Measurements from ENCODE around the gene GLUL. TPM values are rescaled to one million over a fixed set of nuclear protein-coding genes. Genes with fewer than 3 reads are reported as not detected.

GLUL gene
- total RNA-seq = 10 to 100 TPM; 71.5 to 73.1 TPM

DNA sequence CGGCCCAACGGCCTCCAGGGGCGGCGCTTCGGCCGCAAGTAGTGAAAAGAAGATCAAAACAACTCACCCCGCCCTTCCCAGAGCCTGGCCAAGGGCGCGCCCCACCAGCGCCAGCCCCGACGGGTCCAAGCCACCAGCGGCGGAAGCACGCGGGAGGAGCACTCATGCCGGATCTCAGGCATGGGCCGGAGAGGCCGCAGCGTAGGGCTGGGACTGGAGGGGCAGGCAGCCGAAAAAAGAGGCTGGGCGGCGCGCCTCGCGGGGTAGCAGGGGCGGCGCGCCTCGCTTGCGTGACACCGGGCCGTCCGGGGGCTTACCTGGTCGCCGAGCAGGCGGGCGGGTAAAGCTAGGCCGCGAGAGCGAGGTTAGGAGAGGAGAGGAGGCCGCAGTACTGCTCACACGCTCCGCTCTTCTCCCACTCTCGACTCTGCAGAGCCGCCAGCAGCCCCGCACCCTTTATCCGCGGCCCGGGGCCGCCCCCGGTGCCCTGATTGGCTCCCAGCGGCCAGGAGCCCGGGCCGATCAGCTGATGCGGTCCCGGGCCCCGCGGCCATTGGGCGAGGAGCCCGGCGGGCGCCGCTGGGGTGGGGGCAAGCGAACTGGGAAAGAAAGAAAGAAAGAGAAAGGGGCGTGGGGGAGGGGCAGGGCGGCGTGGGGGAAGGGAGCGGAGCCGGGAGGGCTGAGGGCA is at the start of gene GLUL:
GLUL (minus strand) TSS at position 429 of the 688 bp plus-strand sequence. CDS start 3,053 bp downstream, outside the sequence.
- H3K27ac Mint-ChIP-seq = peak within 1 kb of the TSS; percentile 72
- CTCF ChIA-PET = interaction anchor here (1.2 to 1.4 kb wide), 3 partner anchors 248 to 311 kb away, joined by 5 to 6 read pairs (median 6); no protein-coding TSS in a partner anchor
- H3K36me3 Mint-ChIP-seq (ENCODE audit: low read depth) = peaks cover 18% of the 10 kb centered on the region
- intact Hi-C loops (cut with micrococcal nuclease) = loop anchor here (1.0 to 2.0 kb wide), 5 partner anchors 90 to 447 kb away; partner anchors contain the start of genes DHX9 and NPL
- DNase-seq = peak; percentile 76
- H3K4me1 Mint-ChIP-seq (ENCODE audit: low read depth) = peaks cover 18% of the 10 kb centered on the region
- peak within 1 kb of the TSS; percentile 87 for H3K4me3 Mint-ChIP-seq
- no peaks in the 10 kb centered on the region for H3K27me3 Mint-ChIP-seq (ENCODE audit: low read depth)
- no peaks in the 10 kb centered on the region for H3K9me3 Mint-ChIP-seq

DNA sequence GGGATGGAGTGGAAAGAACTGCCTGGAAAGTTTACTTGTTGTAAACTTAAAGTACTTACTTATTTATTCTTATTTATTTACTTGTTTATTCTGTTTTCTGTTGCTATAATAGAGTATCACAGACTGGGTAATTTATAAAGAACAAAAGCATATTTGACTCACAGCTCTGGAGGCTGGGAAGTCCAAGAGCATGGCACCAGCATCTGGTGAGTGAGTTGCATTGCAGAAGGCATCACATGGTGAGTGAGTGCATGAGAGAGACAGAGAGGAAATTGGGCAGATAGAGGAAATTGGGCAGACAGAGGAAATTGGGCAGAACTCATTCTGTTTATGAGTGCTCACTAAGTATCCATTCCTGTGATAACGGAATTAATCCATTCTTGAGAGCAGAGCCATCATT is 46.7 kb upstream of the GLUL start:
- intact Hi-C loops (cut with micrococcal nuclease) = no loop called here
- Mint-ChIP-seq H3K4me1 (ENCODE audit: low read depth) (no peaks in the 10 kb centered on the region), H3K4me3 (no peak overlapping the region), H3K27ac (no peak overlapping the region), H3K9me3 (peaks cover 5% of the 10 kb centered on the region), H3K36me3 (ENCODE audit: low read depth) (peaks cover 1% of the 10 kb centered on the region), H3K27me3 (ENCODE audit: low read depth) (peaks cover 4% of the 10 kb centered on the region)
- DNase-seq = no peak
- CTCF ChIA-PET = interaction anchor here (0.5 to 0.7 kb wide), 2 partner anchors 163 to 358 kb away, joined by 4 to 5 read pairs; no protein-coding TSS in a partner anchor

DNA sequence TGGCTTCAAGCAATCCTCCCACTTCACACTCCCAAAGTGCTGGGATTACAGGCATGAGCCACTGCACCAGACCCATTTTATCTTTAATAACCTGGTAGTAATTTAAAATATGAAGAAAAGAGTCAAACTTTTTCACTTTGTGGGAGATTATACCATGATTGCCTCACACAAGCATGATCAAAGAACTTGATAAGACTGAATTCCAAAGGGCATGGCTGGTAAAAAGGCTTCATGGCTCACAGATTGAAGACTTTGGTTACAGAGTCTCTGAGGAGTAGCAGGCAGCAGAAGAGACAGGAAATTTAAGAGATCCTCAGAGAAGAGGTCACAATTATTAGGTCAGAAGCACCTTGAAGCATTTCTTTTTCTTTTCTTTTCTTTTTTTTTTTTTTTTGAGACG is 42.0 kb upstream of the GLUL start:
- Mint-ChIP-seq H3K4me1 (ENCODE audit: low read depth) (peaks cover 7% of the 10 kb centered on the region), H3K27me3 (ENCODE audit: low read depth) (peaks cover 4% of the 10 kb centered on the region), H3K36me3 (ENCODE audit: low read depth) (peaks cover 1% of the 10 kb centered on the region), H3K4me3 (no peak overlapping the region), H3K9me3 (peaks cover 5% of the 10 kb centered on the region), H3K27ac (no peak overlapping the region)
- CTCF ChIA-PET = no interaction called here
- intact Hi-C loops (cut with micrococcal nuclease) = no loop called here
- DNase-seq = no peak

DNA sequence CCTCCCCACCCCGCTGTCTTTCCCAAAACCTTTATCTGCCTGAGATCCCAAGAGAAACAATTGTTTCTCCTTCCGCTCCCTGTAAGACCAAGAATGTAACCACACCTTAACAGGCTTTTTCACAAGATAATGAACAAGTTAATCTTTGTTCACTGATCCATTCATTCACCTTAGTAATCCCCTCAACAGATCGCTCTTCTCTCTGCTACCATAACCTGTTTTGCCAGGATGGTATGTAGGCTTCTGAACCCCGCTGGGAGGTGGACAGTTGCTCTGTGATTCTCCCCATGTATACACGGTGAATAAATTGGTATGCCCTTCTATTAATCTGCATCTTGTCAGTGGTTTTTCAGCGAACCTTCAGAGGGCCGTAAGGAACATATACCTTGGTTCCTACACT is 39.7 kb upstream of the GLUL start:
- no peak for DNase-seq
- CTCF ChIA-PET = no interaction called here
- Mint-ChIP-seq H3K36me3 (ENCODE audit: low read depth) (no peaks in the 10 kb centered on the region), H3K27me3 (ENCODE audit: low read depth) (no peaks in the 10 kb centered on the region), H3K4me1 (ENCODE audit: low read depth) (peaks cover 7% of the 10 kb centered on the region), H3K4me3 (no peak overlapping the region), H3K27ac (no peak overlapping the region), H3K9me3 (no peaks in the 10 kb centered on the region)
- intact Hi-C loops (cut with micrococcal nuclease) = no loop called here

DNA sequence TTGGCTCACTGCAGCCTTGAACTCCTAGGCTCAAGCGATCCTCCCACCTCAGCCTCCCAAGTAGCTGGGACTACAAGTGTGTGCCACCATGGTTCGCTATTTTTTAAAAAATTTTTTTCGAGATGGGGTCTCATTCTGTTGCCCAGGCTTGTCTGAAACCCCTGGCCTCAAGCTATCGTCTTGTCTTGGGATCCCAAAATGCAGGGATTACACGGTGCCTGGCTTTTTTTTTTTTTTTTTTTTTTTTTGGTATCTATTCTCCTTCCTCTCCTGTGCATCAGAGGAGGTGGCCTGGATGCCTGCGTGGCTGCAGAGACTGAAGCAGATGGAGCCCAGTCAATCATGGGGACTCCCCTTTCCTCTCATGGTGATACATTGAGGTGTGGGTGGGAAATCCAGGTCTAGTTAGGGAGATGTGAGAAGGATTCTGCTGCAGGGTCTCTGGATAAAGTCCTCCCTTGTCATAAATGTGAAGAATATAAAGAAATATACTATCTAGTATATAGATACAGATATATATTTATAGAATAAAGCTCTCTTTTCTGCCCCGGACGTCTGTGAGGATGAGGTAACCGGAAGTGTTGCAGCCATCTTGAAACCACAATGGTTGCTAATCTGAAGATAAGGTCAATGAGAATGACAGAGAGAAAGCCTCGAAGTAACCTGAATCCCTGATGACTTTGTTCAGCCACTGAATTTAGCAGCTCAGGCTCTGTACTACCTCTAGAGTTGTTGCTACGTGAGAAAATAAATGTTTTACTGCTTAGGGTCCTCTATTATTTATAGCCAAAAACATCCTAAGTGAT is 38.9 kb upstream of the GLUL start:
- H3K27ac Mint-ChIP-seq = peak overlapping the region; percentile 3
- intact Hi-C loops (cut with micrococcal nuclease) = no loop called here

DNA sequence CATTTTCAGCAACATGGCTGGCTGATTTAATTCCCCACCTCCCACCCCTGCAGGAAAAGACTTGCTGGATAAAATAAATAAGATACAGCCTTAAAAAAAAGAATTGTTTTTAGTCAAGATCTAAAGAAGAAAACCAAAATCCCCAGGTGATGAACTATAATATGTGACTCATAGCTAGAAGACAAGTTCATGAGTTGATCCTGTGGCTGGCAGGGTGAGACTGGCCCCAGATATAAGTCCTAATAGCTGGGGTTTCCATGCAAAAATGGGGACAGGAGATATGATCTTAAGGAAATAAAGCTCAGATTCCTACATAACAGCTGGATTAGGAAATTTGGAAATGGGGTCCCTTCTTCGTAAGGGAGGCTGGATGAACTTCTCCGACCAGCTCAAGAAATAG is 36.5 kb upstream of the GLUL start:
- H3K9me3 Mint-ChIP-seq = no peaks in the 10 kb centered on the region
- H3K4me1 Mint-ChIP-seq (ENCODE audit: low read depth) = peaks cover 7% of the 10 kb centered on the region
- no peaks in the 10 kb centered on the region for H3K27me3 Mint-ChIP-seq (ENCODE audit: low read depth)
- intact Hi-C loops (cut with micrococcal nuclease) = loop anchor here (2.0 kb wide), 1 partner anchor 161 kb away; the partner anchor contains the start of gene RNASEL
- H3K27ac Mint-ChIP-seq = no peak overlapping the region
- H3K4me3 Mint-ChIP-seq = no peak overlapping the region
- peak; percentile 10 for DNase-seq
- no peaks in the 10 kb centered on the region for H3K36me3 Mint-ChIP-seq (ENCODE audit: low read depth)
- CTCF ChIA-PET = no interaction called here

More for the DNA sequence above, 38.9 kb upstream of the GLUL start:
- DNase-seq = peak; percentile 69
- H3K4me3 Mint-ChIP-seq = peak overlapping the region; percentile 25
- no peaks in the 10 kb centered on the region for H3K27me3 Mint-ChIP-seq (ENCODE audit: low read depth)
- peaks cover 7% of the 10 kb centered on the region for H3K4me1 Mint-ChIP-seq (ENCODE audit: low read depth)
- no peaks in the 10 kb centered on the region for H3K9me3 Mint-ChIP-seq
- no peaks in the 10 kb centered on the region for H3K36me3 Mint-ChIP-seq (ENCODE audit: low read depth)
- CTCF ChIA-PET = no interaction called here

DNA sequence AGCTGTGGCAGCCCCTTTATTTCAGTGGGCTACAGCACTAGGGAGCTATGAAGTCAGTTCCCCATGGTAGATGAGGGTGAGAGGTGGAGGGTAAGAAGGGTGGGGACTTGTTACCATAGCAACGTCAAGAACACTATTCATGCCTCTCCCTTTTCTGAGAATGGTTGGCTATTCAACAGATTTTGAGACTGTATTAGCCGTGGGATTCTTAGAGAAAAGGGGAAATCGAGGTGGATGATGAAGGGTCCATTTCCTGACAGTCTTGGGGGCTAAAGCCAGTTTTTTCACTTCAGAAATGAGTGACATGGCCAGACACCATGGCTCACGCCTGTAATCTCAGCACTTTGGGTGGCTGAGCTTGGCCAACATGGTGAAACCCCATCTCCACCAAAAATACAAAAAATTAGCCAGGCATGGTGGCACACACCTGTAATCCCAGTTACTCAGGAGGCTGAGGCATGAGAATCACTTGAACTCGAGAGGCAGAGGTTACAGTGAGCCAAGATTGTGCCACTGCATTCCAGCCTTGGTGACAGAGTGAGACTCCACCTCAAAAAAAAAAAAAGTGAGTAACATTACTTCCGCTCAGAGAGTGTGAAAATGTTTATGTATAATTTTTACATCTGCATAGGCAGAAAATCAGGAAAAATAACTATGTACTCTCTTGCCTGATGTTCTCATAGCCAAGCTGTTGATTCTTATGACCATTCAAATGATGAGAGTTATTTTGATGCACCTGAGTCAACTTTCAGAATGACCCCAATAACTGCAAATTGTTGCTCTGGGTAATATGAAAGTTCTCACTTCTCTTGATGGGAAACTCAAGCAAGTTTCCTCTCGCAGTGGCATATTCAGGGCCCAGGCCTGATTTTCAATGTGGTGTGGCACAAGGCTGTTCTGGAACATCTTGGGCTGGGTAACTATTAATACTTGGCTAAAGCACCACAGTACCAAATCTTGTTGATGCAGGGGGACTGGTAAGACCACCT is 35.1 kb upstream of the GLUL start:
- Mint-ChIP-seq H3K27me3 (ENCODE audit: low read depth) (no peaks in the 10 kb centered on the region), H3K4me1 (ENCODE audit: low read depth) (peaks cover 7% of the 10 kb centered on the region), H3K36me3 (ENCODE audit: low read depth) (no peaks in the 10 kb centered on the region), H3K9me3 (no peaks in the 10 kb centered on the region), H3K4me3 (no peak overlapping the region), H3K27ac (no peak overlapping the region)
- CTCF ChIA-PET = no interaction called here
- DNase-seq = no peak
- intact Hi-C loops (cut with micrococcal nuclease) = no loop called here

DNA sequence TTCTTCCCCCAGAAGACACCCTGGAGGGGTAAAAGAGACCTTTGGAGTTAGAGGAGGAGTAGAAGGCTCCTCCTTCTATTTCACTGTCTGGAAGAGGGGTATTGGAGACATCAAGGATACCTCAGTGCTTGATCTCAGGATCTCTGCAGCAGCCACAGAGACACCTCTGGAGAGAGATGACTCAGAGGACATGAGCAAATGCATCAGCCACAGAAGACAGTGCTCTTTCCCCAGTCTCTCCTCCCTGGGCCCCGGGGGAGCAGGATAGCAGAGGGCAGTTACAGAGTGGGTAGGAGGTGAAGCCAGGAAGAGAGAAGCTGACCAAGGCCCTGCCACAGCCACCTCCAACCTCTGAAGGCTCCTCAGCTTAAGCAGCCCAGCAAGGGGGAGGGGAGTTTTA is 24.2 kb upstream of the GLUL start:
- H3K4me3 Mint-ChIP-seq = no peak overlapping the region
- DNase-seq = peak; percentile 11
- no peaks in the 10 kb centered on the region for H3K9me3 Mint-ChIP-seq
- CTCF ChIA-PET = no interaction called here
- no peaks in the 10 kb centered on the region for H3K4me1 Mint-ChIP-seq (ENCODE audit: low read depth)
- intact Hi-C loops (cut with micrococcal nuclease) = no loop called here
- H3K27ac Mint-ChIP-seq = no peak overlapping the region
- H3K36me3 Mint-ChIP-seq (ENCODE audit: low read depth) = no peaks in the 10 kb centered on the region
- H3K27me3 Mint-ChIP-seq (ENCODE audit: low read depth) = peaks cover 16% of the 10 kb centered on the region

DNA sequence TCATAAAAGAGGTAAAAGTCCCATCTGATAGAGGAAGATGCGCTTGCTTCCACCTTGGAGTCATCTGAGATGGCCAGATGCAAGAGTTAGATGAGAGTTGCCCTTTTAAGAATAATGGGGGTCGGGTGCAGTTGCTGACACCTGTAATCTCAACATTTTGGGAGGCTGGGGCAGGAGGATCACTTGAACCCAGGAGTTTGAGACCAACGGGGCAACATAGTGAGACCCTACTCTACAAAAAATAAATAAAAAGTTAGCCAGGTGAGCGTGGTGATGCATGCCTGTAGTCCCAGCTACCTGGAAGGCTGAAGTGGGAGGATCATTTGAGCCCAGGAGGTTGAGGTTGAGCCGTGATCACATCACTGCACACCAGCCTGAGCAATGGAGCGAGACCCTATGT is 22.4 kb upstream of the GLUL start:
- H3K27me3 Mint-ChIP-seq (ENCODE audit: low read depth) = peaks cover 23% of the 10 kb centered on the region
- CTCF ChIA-PET = interaction anchor here (0.6 kb wide), 2 partner anchors 21 to 330 kb away, joined by 3 to 4 read pairs; no protein-coding TSS in a partner anchor
- no peaks in the 10 kb centered on the region for H3K36me3 Mint-ChIP-seq (ENCODE audit: low read depth)
- no peak overlapping the region for H3K4me3 Mint-ChIP-seq
- no peaks in the 10 kb centered on the region for H3K4me1 Mint-ChIP-seq (ENCODE audit: low read depth)
- no peaks in the 10 kb centered on the region for H3K9me3 Mint-ChIP-seq
- H3K27ac Mint-ChIP-seq = no peak overlapping the region
- DNase-seq = no peak
- intact Hi-C loops (cut with micrococcal nuclease) = no loop called here

DNA sequence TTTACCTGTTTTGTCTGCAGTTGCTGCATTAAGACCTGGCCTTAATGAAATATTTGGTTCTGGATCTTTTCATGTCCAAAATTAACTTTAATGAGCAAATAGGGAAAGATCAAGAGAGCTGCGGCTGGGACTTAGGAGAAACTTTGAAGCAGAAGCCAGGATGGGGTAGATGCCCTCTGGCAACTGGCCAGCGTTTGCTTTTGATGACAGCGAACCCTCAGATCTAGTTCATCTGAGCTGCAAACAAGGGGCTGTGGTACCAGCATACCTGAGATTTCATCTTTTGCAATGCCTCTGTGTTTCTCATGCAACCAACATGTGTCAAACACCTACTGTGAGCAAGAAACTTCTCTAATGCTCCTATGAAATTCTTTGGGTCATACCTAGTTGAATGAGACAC is 21.9 kb upstream of the GLUL start:
- no peak overlapping the region for H3K27ac Mint-ChIP-seq
- CTCF ChIA-PET = no interaction called here
- intact Hi-C loops (cut with micrococcal nuclease) = no loop called here
- peaks cover 23% of the 10 kb centered on the region for H3K27me3 Mint-ChIP-seq (ENCODE audit: low read depth)
- no peak overlapping the region for H3K4me3 Mint-ChIP-seq
- no peak for DNase-seq
- H3K4me1 Mint-ChIP-seq (ENCODE audit: low read depth) = no peaks in the 10 kb centered on the region
- H3K36me3 Mint-ChIP-seq (ENCODE audit: low read depth) = no peaks in the 10 kb centered on the region
- H3K9me3 Mint-ChIP-seq = no peaks in the 10 kb centered on the region

DNA sequence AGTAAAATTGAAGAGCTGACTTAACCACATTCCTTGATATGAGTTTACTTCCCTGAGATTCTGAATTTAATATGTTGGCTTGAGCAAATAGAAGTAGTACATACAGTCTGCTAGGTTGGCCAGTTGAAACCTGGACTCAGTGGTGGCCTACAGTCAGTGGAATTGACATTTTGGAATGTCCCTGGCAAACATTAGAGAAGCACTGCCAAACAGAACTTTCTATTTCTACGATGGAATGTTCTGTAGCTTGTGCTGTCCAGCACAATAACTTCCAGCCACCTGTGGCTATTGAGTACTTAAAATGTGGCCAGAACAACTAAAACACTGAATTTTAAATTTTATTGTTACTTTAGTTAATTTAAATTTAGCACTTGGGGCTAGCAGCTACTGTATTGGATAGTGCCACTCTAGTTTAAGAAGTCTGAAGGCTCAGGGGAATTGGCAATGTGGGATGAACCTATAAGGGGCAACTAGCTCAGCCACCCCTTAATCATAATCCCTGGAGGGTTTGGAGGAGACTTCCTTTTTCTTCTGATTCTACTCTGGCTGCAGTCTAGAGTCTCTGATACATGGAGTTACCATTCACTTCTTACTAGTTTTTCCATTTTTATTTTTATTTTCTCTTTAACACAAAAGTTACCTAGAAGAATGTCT is 19.2 kb upstream of the GLUL start:
- H3K27ac Mint-ChIP-seq = no peak overlapping the region
- H3K27me3 Mint-ChIP-seq (ENCODE audit: low read depth) = peaks cover 32% of the 10 kb centered on the region
- H3K9me3 Mint-ChIP-seq = peaks cover under 1% of the 10 kb centered on the region
- H3K4me1 Mint-ChIP-seq (ENCODE audit: low read depth) = no peaks in the 10 kb centered on the region
- H3K4me3 Mint-ChIP-seq = no peak overlapping the region
- CTCF ChIA-PET = no interaction called here
- intact Hi-C loops (cut with micrococcal nuclease) = no loop called here
- no peaks in the 10 kb centered on the region for H3K36me3 Mint-ChIP-seq (ENCODE audit: low read depth)
- no peak for DNase-seq
